PC-3 (cell line): ENCODE results near the gene FNDC10.
A peak's percentile ranks its signal among the peaks of the same experiment; 100 is the strongest.

Experiments
- CTCF ChIP-seq: fragments of 300-600 bp; sonication (generic); conservative IDR thresholded peaks from 2 replicates; pipeline ENCODE4 v1.5.1; 2017; ENCODE audit warnings: antibody characterized with exemption, low read depth, mild to moderate bottlenecking, low read length
- EZH2 ChIP-seq: fragments of 300-600 bp; sonication (generic); IDR thresholded peaks from one replicate; pipeline ENCODE4 v1.6.1; 2017; ENCODE audit warnings: antibody characterized with exemption, mild to moderate bottlenecking, low read length; ENCODE audit not compliant: unreplicated experiment
- EZH2phosphoT487 ChIP-seq: fragments of 300-600 bp; sonication (generic); IDR thresholded peaks from 2 replicates; pipeline ENCODE4 v1.6.1; 2018; ENCODE audit warnings: mild to moderate bottlenecking, antibody characterized with exemption, low read length, borderline replicate concordance

DNA sequence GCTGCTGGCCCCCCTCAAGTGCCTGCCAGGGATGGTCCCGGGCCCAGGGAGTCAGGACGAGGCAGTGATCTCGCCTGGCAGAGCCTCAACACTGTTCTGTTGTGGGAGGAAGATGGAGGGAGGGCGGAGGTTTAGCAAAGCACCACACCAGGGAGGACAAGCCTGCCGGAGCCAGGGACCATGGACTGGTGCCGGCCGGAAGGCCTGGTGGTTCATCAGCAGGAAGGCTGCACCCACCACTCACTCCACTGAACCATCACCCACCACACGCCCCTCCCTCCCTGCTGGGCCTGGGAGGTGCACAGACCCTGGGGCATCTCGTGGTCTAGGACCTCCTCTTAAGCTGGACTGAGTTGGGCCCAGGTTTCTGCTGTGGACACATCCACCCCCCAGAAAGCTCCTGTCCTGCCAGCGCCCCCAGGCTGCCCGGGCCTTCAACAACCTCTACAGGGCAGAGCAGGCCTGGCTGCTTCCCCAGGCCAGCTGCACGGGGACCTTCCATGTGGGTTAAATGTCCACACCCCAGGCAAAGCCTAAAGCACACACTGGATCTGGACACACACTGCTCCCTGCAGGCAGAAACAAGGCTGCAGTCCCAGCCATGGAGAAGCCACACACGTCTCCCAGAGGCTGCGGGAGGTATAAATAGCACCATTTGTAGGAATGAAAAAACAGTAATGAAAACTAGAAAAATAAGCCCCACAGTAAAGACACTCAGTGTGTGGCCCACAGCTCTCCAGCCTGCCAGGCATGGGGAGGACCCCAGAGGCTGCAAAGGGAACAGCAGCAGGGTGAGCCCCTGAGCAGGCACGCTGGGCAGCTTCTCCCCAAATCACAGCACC, 49.1 kb downstream of the FNDC10 start:
- peak; percentile 67 for TF ChIP-seq CTCF
- no peak for TF ChIP-seq EZH2
- TF ChIP-seq EZH2phosphoT487: no peak
